HepG2 (cell line): ENCODE results near the gene AP4M1. TPM values are rescaled to one million over a fixed set of nuclear protein-coding genes. Genes with fewer than 3 reads are reported as not detected.

Source experiments
- ATF7-NPFF ChIP-seq: sonication (generic); formaldehyde crosslinking; IDR thresholded peaks from 2 replicates; pipeline ENCODE4 v1.8.1; 2023; ENCODE audit warnings: mild to moderate bottlenecking, low read depth, missing genetic modification reagents, moderate library complexity
- BORCS8-MEF2B ChIP-seq: sonication (generic); formaldehyde crosslinking; IDR thresholded peaks from 2 replicates; pipeline ENCODE4 v1.8.0; 2022; ENCODE audit warnings: mild to moderate bottlenecking, missing genetic modification reagents
- CREM ChIP-seq, 2 experiments: sonication (generic) in 1 of 2; formaldehyde crosslinking in 1 of 2; IDR thresholded peaks; 2 replicates each; pipeline versions ENCODE4 v1.4.0 to v1.6.1; 2016 to 2020; ENCODE audit warnings: antibody characterized with exemption in 1 of 2, mild to moderate bottlenecking in 1 of 2, missing genetic modification reagents in 1 of 2
- FOXJ3 ChIP-seq: sonication (generic); formaldehyde crosslinking; IDR thresholded peaks from 2 replicates; pipeline ENCODE4 v1.4.0; 2020; ENCODE audit warnings: missing genetic modification reagents, mild to moderate bottlenecking, borderline replicate concordance
- HES4 ChIP-seq: sonication (generic); formaldehyde crosslinking; IDR thresholded peaks from 2 replicates; pipeline ENCODE4 v1.9.0; 2021; ENCODE audit warnings: mild to moderate bottlenecking, missing genetic modification reagents, borderline replicate concordance
- KDM6A ChIP-seq: IDR thresholded peaks from 2 replicates; pipeline ENCODE4 v1.6.1; 2016; ENCODE audit warnings: low read depth
- KMT2A ChIP-seq: sonication (generic); formaldehyde crosslinking; IDR thresholded peaks from 2 replicates; pipeline ENCODE4 v1.4.0; 2020; ENCODE audit warnings: missing genetic modification reagents
- RORA ChIP-seq: sonication (generic); formaldehyde crosslinking; IDR thresholded peaks from 2 replicates; pipeline ENCODE4 v1.5.0; 2020; ENCODE audit warnings: mild to moderate bottlenecking, missing genetic modification reagents, moderate library complexity
- RXRB ChIP-seq: IDR thresholded peaks from 2 replicates; pipeline ENCODE4 v1.6.1; 2016; ENCODE audit warnings: borderline replicate concordance, missing genetic modification reagents, missing compliant biosample characterization
- SP5 ChIP-seq: IDR thresholded peaks from 2 replicates; pipeline ENCODE4 v1.6.1; 2016; ENCODE audit warnings: low read depth, borderline replicate concordance
- SPEN ChIP-seq: sonication (generic); formaldehyde crosslinking; IDR thresholded peaks from 2 replicates; pipeline ENCODE4 v1.5.1; 2020; ENCODE audit warnings: low read depth, mild to moderate bottlenecking, missing genetic modification reagents
- ZC3H4 ChIP-seq: sonication (generic); formaldehyde crosslinking; IDR thresholded peaks from 2 replicates; pipeline ENCODE4 v1.4.0; 2020; ENCODE audit warnings: missing genetic modification reagents, borderline replicate concordance
- ZNF264 ChIP-seq: sonication (generic); formaldehyde crosslinking; IDR thresholded peaks from 2 replicates; pipeline ENCODE4 v1.4.0; 2020; ENCODE audit warnings: missing genetic modification reagents
- ZNF30 ChIP-seq: sonication (generic); formaldehyde crosslinking; IDR thresholded peaks from 2 replicates; pipeline ENCODE4 v1.5.0; 2020; ENCODE audit warnings: mild to moderate bottlenecking, missing genetic modification reagents
- ZNF709 ChIP-seq: sonication (generic); formaldehyde crosslinking; IDR thresholded peaks from 2 replicates; pipeline ENCODE4 v1.5.0; 2020; ENCODE audit warnings: mild to moderate bottlenecking, missing genetic modification reagents
- ZNF747 ChIP-seq: sonication (generic); formaldehyde crosslinking; IDR thresholded peaks from 2 replicates; pipeline ENCODE4 v1.8.1; 2023; ENCODE audit warnings: missing genetic modification reagents, mild to moderate bottlenecking, borderline replicate concordance
- ZNF781 ChIP-seq: sonication (generic); formaldehyde crosslinking; IDR thresholded peaks from 2 replicates; pipeline ENCODE4 v1.5.1; 2020; ENCODE audit warnings: borderline replicate concordance, mild to moderate bottlenecking, missing genetic modification reagents; ENCODE audit errors: not compliant biosample characterization
- ZNF891 ChIP-seq: sonication (generic); formaldehyde crosslinking; IDR thresholded peaks from 2 replicates; pipeline ENCODE4 v1.5.0; 2020; ENCODE audit warnings: mild to moderate bottlenecking, missing genetic modification reagents
- polyA plus RNA-seq, 8 experiments: library from polyadenylated mRNA; depleted of rRNA in 3 of 8; stranded (reverse) in 7 of 8; unstranded in 1 of 8; fragments of >200 nt; fragmentation: Illumina TruSeq in 4 of 8; extraction: Trizol in 4 of 8; gene quantifications; 2 replicates each; pipeline versions ENCODE4 v1.2.1 to v1.2.3, GENCODE V29; 2011 to 2016; ENCODE audit warnings: low read depth in 4 of 8, missing spikeins in 1 of 8, mixed read lengths in 1 of 8; ENCODE audit not compliant: insufficient read depth in 1 of 8
- total RNA-seq, 5 experiments: library from RNA; depleted of rRNA; stranded (reverse); fragments of >200 nt; fragmentation: Illumina TruSeq; extraction: Trizol; gene quantifications; 2 replicates each; pipeline ENCODE4 v1.2.3, GENCODE V29; 2016; ENCODE audit warnings: low read depth in 1 of 5
- TF ChIP-seq, protein P1 (sequence below): sonication (generic); formaldehyde crosslinking; IDR thresholded peaks from 2 replicates; pipeline ENCODE4 v1.5.0; 2020; ENCODE audit warnings: mild to moderate bottlenecking, missing genetic modification reagents
- TF ChIP-seq, protein P2 (sequence below): sonication (generic); formaldehyde crosslinking; IDR thresholded peaks from 2 replicates; pipeline ENCODE4 v1.4.0; 2020; ENCODE audit warnings: mild to moderate bottlenecking, low read depth, missing genetic modification reagents
- TF ChIP-seq, protein P3 (sequence below): IDR thresholded peaks from 2 replicates; pipeline ENCODE4 v1.6.1; 2016; ENCODE audit warnings: low read depth, borderline replicate concordance
- TF ChIP-seq, protein P4 (sequence below): sonication (generic); formaldehyde crosslinking; IDR thresholded peaks from 2 replicates; pipeline ENCODE4 v1.4.0; 2020; ENCODE audit warnings: mild to moderate bottlenecking, missing genetic modification reagents

The AP4M1 gene
- total and polyA plus RNA-seq, 2 of the 13 experiments (the other 11 are each of a cell fraction or from before 2014, with no cell fraction given), result 6.3 to 9.7 TPM

DNA sequence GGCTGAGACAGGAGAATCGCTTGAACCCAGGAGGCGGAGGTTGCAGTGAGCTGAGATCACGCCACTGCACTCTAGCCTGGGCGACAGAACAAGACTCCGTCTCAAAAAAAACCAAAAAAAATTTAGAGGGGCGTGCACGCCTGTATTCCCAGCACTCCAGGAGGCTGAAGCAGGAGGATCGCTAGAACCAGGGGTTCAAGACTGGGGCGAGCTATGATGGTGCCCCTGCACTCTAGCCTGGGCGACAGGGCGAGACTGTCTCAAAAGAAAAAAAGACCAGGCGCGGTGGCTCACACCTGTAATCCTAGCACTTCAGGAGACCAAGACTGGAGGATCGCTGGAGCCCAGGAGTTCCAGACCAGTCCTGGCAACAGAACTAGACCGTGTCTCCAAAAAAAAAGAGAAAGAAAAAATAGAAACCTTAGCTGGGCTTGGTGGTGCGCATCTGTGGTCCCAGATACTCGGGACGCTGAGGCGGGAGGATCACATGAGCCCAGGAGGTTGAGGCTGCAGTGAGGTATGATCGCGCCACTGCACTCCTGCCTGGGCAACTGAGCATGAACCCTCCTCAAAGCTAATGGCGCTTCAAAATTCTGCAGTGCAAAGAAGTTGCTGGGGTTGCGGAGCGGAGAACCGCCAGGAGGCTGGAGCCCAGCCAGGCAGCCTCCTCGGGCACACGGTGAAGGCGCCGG, 24.9 kb downstream of the AP4M1 start (continued):
- 0 out of 2 replicates have a peak, but pooled peaks have one; percentile 38 for TF ChIP-seq ZC3H4 (CRISPR knock-in tag)
- no peak for TF ChIP-seq RXRB (CRISPR knock-in tag)
- TF ChIP-seq ZNF709 (CRISPR knock-in tag), result peak; percentile 40; the same call in 1 of the 2 replicates
- TF ChIP-seq ATF7-NPFF (CRISPR knock-in tag), result no peak
- TF ChIP-seq SP5 (CRISPR knock-in tag), result no peak
- no peak for TF ChIP-seq BORCS8-MEF2B (CRISPR knock-in tag)
- no peak for TF ChIP-seq CREM (IDR thresholded peaks at IDR 0.05)
- TF ChIP-seq CREM (CRISPR knock-in tag; IDR thresholded peaks at IDR 0.05), result no peak
- no peak for TF ChIP-seq RORA (CRISPR knock-in tag)
- no peak for TF ChIP-seq ZNF747
- no peak for TF ChIP-seq ZNF30 (CRISPR knock-in tag)
- TF ChIP-seq, protein P1, sequence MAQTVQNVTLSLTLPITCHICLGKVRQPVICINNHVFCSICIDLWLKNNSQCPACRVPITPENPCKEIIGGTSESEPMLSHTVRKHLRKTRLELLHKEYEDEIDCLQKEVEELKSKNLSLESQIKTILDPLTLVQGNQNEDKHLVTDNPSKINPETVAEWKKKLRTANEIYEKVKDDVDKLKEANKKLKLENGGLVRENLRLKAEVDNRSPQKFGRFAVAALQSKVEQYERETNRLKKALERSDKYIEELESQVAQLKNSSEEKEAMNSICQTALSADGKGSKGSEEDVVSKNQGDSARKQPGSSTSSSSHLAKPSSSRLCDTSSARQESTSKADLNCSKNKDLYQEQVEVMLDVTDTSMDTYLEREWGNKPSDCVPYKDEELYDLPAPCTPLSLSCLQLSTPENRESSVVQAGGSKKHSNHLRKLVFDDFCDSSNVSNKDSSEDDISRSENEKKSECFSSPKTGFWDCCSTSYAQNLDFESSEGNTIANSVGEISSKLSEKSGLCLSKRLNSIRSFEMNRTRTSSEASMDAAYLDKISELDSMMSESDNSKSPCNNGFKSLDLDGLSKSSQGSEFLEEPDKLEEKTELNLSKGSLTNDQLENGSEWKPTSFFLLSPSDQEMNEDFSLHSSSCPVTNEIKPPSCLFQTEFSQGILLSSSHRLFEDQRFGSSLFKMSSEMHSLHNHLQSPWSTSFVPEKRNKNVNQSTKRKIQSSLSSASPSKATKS (CRISPR knock-in tag), result no peak
- TF ChIP-seq ZNF781 (CRISPR knock-in tag), result no peak
- TF ChIP-seq ZNF891 (CRISPR knock-in tag), result peak; percentile 72; the same call in 1 of the 2 replicates
- no peak for TF ChIP-seq KMT2A
- TF ChIP-seq, protein P2, sequence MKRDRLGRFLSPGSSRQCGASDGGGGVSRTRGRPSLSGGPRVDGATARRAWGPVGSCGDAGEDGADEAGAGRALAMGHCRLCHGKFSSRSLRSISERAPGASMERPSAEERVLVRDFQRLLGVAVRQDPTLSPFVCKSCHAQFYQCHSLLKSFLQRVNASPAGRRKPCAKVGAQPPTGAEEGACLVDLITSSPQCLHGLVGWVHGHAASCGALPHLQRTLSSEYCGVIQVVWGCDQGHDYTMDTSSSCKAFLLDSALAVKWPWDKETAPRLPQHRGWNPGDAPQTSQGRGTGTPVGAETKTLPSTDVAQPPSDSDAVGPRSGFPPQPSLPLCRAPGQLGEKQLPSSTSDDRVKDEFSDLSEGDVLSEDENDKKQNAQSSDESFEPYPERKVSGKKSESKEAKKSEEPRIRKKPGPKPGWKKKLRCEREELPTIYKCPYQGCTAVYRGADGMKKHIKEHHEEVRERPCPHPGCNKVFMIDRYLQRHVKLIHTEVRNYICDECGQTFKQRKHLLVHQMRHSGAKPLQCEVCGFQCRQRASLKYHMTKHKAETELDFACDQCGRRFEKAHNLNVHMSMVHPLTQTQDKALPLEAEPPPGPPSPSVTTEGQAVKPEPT (CRISPR knock-in tag), result 0 out of 2 replicates have a peak, but pooled peaks have one; percentile 1
- no peak for TF ChIP-seq ZNF264 (CRISPR knock-in tag)
- no peak for TF ChIP-seq SPEN (CRISPR knock-in tag)
- TF ChIP-seq FOXJ3, result no peak
- TF ChIP-seq HES4, result peak; percentile 79; the same call in 1 of the 2 replicates
- TF ChIP-seq, protein P3, sequence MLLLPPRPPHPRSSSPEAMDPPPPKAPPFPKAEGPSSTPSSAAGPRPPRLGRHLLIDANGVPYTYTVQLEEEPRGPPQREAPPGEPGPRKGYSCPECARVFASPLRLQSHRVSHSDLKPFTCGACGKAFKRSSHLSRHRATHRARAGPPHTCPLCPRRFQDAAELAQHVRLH (CRISPR knock-in tag), result no peak
- TF ChIP-seq, protein P4, sequence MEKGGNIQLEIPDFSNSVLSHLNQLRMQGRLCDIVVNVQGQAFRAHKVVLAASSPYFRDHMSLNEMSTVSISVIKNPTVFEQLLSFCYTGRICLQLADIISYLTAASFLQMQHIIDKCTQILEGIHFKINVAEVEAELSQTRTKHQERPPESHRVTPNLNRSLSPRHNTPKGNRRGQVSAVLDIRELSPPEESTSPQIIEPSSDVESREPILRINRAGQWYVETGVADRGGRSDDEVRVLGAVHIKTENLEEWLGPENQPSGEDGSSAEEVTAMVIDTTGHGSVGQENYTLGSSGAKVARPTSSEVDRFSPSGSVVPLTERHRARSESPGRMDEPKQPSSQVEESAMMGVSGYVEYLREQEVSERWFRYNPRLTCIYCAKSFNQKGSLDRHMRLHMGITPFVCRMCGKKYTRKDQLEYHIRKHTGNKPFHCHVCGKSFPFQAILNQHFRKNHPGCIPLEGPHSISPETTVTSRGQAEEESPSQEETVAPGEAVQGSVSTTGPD (CRISPR knock-in tag), result no peak
- no peak for TF ChIP-seq KDM6A (CRISPR knock-in tag)
